Epithelial cell of esophagus (primary cell): ENCODE data around the gene CCDC33.

Source experiments
- DNase-seq: peaks from one replicate; pipeline ENCODE4 v3.0.0; 2010; ENCODE audit warnings: low read depth
- H3K4me3 ChIP-seq: 2 replicates; pipeline ENCODE4 v1.5.1; 2011; ENCODE audit warnings: mild to moderate bottlenecking, low read length, control low read depth
- CTCF ChIP-seq: IDR thresholded peaks from 2 replicates; pipeline ENCODE4 v1.5.1; 2011; ENCODE audit warnings: low read depth, mild to moderate bottlenecking, low read length, control low read depth, inconsistent platforms; ENCODE audit not compliant: insufficient read depth; ENCODE audit errors: missing control alignments

Gene CCDC33

DNA sequence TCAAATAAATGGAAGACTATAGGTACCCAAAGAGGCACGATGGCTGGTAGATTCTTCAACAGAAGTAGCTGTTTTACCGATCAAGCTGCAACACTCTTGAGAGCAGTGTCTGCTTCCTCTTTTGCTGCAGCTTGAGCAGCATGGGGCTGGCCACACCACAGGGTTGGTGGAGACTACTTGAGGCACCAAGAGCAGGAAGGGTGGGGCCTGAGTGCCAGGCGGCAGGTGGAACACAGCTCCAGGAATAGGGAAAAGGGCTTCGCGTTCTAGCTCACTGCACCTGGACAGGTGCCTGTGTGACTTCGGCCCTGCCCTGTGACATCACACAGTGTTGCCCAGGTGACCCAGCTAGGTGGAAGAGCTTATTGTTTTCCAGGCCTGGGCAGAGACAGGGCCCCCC, at the start of gene CCDC33:
TSS of gene CCDC33 (plus strand) at position 365 of the 400 bp plus-strand sequence. CDS start 394 bp downstream, outside the sequence.
- TF ChIP-seq CTCF, result no peak
- no peak for DNase-seq

GRCh38 chr15:74188216-74188615, 47.9 kb upstream of the CCDC33 start:
- no peak for TF ChIP-seq CTCF
- no peak overlapping the region for H3K4me3 ChIP-seq
- no peak for DNase-seq

More for the DNA sequence above, at the start of gene CCDC33:
- no peak within 1 kb of the TSS for H3K4me3 ChIP-seq

DNA sequence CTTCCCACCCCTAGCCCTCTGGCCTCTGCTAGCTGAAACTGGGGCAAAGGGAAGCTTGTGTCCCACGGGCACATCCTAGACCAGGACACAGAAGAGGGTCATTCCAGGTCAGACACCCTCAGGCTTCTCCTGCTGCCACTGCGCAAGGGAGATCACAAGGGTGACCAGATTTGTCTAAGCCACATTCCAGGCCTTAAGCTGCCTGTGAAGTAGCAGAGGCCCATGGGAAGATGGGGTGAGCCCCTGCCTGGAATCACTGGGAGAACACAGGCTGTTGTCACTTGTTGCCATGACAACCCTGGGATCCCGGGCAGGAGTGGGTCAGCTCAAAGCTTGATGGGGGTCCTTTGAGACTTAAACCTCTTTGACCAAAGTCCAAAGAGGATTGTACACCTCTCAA, 44.3 kb upstream of the CCDC33 start:
- H3K4me3 ChIP-seq, result no peak overlapping the region
- DNase-seq, result no peak
- TF ChIP-seq CTCF, result no peak

- DNase-seq, result no peak
- H3K4me3 ChIP-seq, result no peak overlapping the region
- no peak for TF ChIP-seq CTCF
Measured at GRCh38 chr15:74192751-74193150, 43.4 kb upstream of the CCDC33 start.

- no peak for TF ChIP-seq CTCF
- H3K4me3 ChIP-seq, result no peak overlapping the region
- peak; percentile 98 for DNase-seq
Measured at GRCh38 chr15:74193299-74193718, 42.8 kb upstream of the CCDC33 start.

GRCh38 chr15:74193905-74194304, 42.2 kb upstream of the CCDC33 start:
- no peak overlapping the region for H3K4me3 ChIP-seq
- no peak for DNase-seq
- no peak for TF ChIP-seq CTCF
